Hematopoietic multipotent progenitor cell (in vitro differentiated cells): ENCODE data around the gene BLM. TPM values are rescaled to one million over a fixed set of nuclear protein-coding genes. Genes with fewer than 3 reads are reported as not detected.
"Not testable (repeated sequence)": the region's sequence is repeated elsewhere in the genome, so short reads cannot be mapped to it uniquely, and the experiment has no call there.

Experiments used
- DNase-seq, 3 donors: peaks; one replicate each; pipeline ENCODE4 v3.0.0-alpha.2; 2011 to 2015; ENCODE audit warnings: low read depth in 2 of 3, low spot score in 2 of 3
- total RNA-seq: library from RNA; depleted of rRNA; stranded (reverse); fragments of >200 nt; gene quantifications from one replicate; pipeline ENCODE4 v1.2.3, GENCODE V29; 2012

BLM gene
- total RNA-seq, 1 donor = 5.1 TPM

DNA sequence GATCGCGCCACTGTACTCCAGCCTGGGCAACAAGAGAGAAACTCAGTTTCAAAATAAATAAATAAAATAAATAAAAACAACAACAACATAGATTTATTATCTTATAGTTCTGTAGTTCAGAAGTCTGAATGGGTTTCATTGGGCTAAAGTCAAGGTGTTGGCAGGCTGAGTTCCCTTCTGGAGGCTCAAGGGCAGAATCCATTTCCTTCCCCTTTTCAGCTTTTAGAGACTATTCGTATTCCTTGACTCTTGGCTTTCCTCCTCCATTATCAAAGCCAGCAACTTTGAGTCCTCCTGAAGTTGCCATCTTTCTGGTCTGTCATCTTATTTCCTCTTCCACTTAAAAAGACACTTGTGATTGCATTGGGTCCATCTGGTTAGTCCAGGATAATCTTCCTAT lies 12.1 kb downstream of the BLM start:
- DNase-seq = peak in 1 of 3 donors; percentile 53

- DNase-seq = no peak
These were observed 13.1 kb downstream of the BLM start for GRCh38 chr15:90730290-90730689.

DNA sequence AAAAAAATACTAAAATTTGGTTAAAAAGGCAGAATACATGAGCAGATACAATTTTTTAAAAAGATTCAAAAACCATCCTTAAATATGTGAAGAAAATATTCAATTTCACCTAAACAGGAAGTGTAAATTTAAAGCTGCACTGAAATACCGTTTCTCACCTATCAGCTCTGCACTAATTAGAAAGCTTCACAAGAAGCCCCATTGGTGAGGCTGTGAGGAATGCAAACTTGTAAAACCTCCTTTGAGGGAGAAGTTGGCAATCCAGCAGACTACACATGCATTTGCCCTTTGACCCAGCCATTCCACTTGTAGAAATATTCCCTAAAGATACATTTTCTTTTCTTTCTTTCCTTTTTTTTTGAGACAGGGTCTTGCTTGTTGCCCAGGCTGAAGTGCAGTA lies 18.8 kb downstream of the BLM start:
- no peak for DNase-seq

GRCh38 chr15:90740545-90740944 lies 23.4 kb downstream of the BLM start:
- not testable (repeated sequence) for DNase-seq

- peak in 1 of 3 donors; percentile 19 for DNase-seq
These were observed 24.9 kb downstream of the BLM start for GRCh38 chr15:90742087-90742486.

DNA sequence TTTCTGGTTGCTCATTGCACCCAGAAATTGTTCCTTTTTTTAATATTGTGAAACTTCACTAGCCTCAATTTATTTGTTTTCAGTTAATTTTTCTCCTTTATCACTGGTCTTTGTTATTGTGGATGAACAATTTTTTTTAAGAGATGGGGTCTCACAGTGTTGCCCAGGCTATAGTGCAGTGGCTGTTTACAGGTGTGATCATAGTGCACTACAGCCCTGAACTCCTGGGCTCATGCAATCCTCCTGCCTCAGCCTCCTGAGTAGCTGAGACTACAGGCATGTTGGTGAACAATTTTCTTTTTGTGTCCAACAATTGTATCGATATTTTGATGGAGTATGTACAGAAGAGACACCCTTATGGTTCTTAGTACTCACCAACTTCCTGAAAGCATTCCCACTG lies 26.3 kb downstream of the BLM start:
- DNase-seq = no peak

GRCh38 chr15:90744759-90745402 lies 27.7 kb downstream of the BLM start:
- no peak for DNase-seq

- DNase-seq = no peak
These were observed 32.6 kb downstream of the BLM start for GRCh38 chr15:90749754-90750153.

- DNase-seq = no peak
These were observed 33.0 kb downstream of the BLM start for GRCh38 chr15:90750186-90750585.

DNA sequence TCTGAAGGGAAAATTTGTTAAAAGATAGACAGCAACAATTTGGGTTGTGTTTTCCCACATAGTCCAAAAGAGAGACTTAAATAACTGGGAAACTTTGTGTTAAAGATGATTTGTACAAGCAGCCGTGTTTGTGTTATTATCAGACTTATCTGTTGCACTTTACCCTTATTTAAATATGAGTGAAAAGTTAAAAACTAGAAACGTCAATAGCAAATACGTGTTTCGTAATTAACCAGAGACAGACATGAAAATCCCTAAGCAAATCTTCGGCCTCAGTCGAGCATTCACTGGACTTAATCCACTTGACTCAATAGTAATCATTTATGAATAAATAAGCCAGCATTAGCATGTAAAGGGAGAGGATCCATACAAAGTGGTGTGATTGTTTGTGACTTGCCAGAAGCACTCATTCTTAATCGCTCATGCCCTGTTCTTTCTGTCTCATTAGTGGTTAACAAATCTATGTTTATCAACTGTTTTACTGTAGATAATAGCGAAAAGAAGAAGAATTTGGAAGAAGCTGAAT lies 34.2 kb downstream of the BLM start:
- DNase-seq = no peak

DNA sequence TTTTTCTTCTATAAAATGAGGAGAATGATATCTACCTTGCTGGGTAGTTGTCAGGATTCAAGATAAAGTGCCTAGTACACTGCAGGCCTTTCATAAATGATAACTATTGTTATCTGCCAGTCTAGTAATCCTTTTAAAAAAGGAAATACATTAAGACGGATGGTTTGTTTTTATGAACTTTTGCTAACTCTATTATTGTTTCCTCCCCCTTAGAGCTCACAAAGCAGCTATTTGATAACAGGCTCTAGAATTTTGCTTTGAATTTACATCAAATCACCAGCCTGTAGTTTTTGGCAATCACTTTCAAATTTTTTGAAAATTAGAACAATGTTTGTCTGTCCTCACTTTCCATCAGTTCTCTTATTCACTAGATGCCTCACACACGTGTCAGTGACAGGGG lies 39.8 kb downstream of the BLM start:
- no peak for DNase-seq

DNA sequence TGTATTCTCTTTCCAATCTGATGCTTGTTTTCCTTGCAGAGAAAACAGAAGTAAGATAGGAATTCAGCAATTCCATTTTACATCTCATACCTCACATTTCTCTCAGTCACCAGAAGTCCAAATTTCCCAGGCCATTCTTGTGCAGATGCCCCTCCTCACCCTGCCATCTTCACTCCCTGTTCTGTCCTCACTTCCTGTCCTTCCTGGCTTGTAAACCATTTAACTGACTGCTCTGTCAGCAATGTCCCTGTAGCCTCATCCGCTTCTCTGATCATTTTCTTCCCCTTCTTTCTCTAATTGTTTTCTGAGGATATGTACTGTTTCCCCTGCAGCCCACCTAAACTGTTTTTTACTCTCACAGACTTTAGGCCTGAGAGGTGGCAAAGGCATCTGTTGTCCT lies 40.3 kb downstream of the BLM start:
- no peak for DNase-seq

- DNase-seq = no peak
These were observed 43.6 kb downstream of the BLM start for GRCh38 chr15:90760661-90761232.

DNA sequence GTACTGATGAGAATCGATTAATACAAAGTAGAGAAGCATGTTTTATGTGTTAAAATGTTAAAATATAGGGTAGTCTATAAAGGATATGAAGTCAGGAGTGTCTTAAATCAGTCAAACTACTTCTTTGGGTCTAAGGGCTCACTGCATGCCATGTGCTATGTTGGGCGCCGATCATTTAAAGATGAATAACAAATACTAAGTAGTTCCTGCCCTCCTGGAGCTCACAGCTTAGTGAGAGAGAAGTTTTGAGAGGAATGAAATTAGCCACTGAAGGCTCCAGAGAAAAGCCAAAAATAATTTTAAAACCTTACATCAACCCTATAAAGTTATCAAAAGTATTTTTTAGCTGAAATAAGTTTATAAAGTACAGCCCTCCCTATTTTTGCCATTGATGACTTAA lies 44.5 kb downstream of the BLM start:
- no peak for DNase-seq

DNA sequence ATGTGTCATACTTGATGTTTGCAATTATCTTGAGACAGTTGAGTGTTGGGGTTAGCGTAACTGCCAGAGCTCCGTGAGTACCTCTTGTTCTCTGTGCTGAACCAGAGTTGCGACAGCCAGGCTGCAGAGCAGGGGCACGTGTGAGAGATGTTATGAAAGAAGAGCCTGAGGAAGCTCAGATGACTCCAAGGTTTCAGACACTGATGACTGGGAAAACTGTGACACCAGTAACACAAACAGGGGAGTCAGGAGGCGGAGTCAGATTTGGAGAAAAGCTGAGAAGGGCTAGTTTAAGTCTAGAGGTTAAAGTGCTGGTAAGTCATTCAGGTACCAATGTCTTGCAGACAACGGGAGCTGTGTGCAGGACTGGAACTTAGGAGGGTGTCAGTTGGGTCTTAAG lies 45.0 kb downstream of the BLM start:
- no peak for DNase-seq

- no peak for DNase-seq
These were observed 46.4 kb downstream of the BLM start for GRCh38 chr15:90763366-90764099.

GRCh38 chr15:90765531-90765930 lies 48.4 kb downstream of the BLM start:
- no peak for DNase-seq

GRCh38 chr15:90765966-90766365 lies 48.8 kb downstream of the BLM start:
- no peak for DNase-seq

DNA sequence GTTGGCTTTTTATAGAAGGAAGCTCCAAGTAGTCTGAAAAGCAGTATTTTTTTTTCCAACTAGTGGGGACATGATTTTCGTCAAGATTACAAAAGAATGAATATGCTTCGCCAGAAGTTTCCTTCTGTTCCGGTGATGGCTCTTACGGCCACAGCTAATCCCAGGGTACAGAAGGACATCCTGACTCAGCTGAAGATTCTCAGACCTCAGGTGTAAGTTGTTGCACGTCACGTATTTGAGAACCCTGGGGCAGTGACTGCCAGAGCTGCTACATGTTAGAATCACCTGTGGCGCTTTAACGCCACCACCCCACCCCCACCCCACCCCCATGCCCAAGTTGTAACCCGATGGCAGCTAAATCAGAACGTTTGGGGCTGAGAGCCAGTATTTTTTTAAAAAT lies 52.2 kb downstream of the BLM start:
- DNase-seq = no peak

- no peak for DNase-seq
These were observed 56.3 kb downstream of the BLM start for GRCh38 chr15:90773485-90773884.

DNA sequence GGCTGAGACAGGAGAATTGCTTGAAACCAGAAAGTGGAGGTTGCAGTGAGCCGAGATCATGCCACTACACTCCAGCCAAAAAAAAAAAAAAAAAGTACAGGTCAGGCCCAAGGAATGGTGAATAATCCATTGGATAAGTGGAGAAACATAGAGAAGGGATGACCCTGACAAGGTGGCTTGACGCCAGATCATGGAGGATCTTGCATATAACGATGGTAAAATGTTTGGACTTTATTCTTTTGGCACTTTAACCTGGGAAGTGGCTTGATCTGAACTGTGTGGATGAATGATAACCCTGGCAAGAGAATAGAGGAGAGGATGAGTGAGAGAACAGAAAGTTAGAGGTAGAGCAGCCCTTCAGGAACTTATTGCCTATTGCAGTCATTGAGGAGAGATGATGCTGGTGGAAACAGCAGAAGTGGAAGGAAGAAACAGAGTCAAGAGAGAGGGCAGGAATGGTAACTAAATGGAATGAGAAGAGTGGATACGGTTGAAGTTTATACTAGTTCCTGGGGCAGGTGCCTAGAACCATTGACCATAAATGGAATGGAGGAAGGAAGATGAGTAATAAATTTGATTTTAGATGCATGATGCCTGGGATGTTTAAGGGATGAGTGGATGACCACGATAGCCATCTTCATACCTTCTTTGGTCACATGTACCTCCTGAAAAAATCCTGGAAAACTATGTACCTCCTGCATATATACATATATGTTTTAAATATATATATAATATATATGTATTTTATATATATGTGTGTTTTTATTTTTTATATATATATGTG lies 57.8 kb downstream of the BLM start:
- no peak for DNase-seq
